C4-2B (cell line): ENCODE data around the gene RBM25.
A peak's percentile ranks its signal among the peaks of the same experiment; 100 is the strongest.
"Not testable (repeated sequence)": the region's sequence is repeated elsewhere in the genome, so short reads cannot be mapped to it uniquely, and the experiment has no call there.

Experiments used
- H3K27ac ChIP-seq: fragments of 450-650 bp; 2 replicates; pipeline ENCODE4 v1.5.1; 2017
- ZFX ChIP-seq: fragments of 450-650 bp; IDR thresholded peaks from 2 replicates; pipeline ENCODE4 v1.6.1; 2017
- TF ChIP-seq, protein P1 (sequence below): fragments of 450-650 bp; conservative IDR thresholded peaks from 2 replicates; pipeline ENCODE4 v1.5.1; 2017; ENCODE audit warnings: mild to moderate bottlenecking

The RBM25 gene

GRCh38 chr14:73162251-73162650 is 103.9 kb downstream of the RBM25 start:
- no peak for TF ChIP-seq ZFX
- no peak overlapping the region for H3K27ac ChIP-seq

- H3K27ac ChIP-seq, result no peak overlapping the region
- no peak for TF ChIP-seq ZFX
- TF ChIP-seq, protein P1, sequence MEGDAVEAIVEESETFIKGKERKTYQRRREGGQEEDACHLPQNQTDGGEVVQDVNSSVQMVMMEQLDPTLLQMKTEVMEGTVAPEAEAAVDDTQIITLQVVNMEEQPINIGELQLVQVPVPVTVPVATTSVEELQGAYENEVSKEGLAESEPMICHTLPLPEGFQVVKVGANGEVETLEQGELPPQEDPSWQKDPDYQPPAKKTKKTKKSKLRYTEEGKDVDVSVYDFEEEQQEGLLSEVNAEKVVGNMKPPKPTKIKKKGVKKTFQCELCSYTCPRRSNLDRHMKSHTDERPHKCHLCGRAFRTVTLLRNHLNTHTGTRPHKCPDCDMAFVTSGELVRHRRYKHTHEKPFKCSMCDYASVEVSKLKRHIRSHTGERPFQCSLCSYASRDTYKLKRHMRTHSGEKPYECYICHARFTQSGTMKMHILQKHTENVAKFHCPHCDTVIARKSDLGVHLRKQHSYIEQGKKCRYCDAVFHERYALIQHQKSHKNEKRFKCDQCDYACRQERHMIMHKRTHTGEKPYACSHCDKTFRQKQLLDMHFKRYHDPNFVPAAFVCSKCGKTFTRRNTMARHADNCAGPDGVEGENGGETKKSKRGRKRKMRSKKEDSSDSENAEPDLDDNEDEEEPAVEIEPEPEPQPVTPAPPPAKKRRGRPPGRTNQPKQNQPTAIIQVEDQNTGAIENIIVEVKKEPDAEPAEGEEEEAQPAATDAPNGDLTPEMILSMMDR, result no peak
Observed at GRCh38 chr14:73166399-73166798, 108.1 kb downstream of the RBM25 start.

DNA sequence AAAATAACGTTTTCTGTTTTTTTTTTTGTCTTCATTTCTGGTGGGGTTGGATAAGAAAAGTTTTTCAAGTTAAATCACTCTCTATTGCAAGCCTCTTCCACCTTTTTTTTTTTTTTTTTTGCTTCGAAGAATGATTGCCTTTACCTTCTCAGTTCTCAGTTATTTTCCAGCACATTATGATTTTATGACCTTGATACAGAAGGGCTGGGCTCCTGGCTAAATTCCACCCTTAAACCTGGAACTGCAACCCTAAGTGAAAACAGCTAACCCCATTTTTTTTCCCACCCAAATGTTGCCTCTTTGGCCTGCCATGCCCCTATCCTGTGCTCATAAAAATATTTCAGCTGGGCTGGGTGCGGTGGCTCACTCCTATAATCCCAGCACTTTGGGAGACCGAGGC is 109.4 kb downstream of the RBM25 start:
- no peak overlapping the region for H3K27ac ChIP-seq
- no peak for TF ChIP-seq ZFX
- TF ChIP-seq, protein P1, result no peak

DNA sequence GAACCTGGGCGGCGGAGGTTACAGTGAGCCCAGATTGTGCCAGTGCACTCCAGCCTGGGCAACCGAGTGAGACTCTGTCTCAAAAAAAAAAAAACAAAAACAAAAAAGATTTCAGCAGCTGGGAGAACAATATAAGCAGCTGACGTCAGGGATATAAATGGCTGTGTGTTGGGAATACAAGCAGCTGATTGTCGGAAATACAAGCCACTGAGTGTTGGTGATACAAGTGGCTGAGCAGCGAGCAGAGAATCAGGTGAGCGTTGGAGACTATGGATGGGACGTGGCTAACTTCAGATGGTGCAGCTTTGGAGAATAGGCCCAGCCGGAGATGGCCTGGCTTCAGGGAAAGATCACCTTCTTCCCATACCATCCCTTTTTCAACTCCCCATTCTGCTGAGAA is 109.9 kb downstream of the RBM25 start:
- TF ChIP-seq ZFX, result no peak
- no peak overlapping the region for H3K27ac ChIP-seq

- TF ChIP-seq ZFX, result no peak
- TF ChIP-seq, protein P1, result no peak
- H3K27ac ChIP-seq, result no peak overlapping the region
Observed at GRCh38 chr14:73168691-73169090, 110.4 kb downstream of the RBM25 start.

DNA sequence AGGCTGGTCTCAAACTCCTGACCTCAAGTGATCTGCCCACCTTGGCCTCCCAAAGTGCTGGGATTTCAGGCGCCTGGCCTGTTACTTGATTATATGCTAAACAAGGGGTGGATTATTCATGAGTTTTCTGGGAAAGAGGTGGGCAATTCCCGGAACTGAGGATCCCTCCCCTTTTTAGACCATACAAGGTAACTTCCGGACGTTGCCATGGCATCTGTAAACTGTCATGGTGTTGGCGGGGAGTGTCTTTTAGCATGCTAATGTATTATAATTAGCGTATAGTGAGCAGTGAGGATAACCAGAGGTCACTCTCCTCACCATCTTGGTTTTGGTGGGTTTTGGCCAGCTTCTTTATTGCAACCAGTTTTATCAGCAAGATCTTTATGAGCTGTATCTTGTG is 111.5 kb downstream of the RBM25 start:
- not testable (repeated sequence) for H3K27ac ChIP-seq

DNA sequence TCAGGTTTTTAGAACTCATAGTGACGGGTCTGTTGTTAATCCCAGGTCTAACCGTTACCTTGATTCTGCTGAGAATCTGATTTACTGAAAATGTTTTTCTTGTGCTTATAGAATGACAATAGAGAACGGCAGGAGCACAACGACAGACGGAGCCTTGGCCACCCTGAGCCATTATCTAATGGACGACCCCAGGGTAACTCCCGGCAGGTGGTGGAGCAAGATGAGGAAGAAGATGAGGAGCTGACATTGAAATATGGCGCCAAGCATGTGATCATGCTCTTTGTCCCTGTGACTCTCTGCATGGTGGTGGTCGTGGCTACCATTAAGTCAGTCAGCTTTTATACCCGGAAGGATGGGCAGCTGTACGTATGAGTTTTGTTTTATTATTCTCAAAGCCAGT is 112.4 kb downstream of the RBM25 start:
- H3K27ac ChIP-seq, result no peak overlapping the region
- no peak for TF ChIP-seq ZFX

GRCh38 chr14:73172500-73172899 is 114.2 kb downstream of the RBM25 start:
- TF ChIP-seq, protein P1, result no peak
- no peak for TF ChIP-seq ZFX
- H3K27ac ChIP-seq, result no peak overlapping the region

DNA sequence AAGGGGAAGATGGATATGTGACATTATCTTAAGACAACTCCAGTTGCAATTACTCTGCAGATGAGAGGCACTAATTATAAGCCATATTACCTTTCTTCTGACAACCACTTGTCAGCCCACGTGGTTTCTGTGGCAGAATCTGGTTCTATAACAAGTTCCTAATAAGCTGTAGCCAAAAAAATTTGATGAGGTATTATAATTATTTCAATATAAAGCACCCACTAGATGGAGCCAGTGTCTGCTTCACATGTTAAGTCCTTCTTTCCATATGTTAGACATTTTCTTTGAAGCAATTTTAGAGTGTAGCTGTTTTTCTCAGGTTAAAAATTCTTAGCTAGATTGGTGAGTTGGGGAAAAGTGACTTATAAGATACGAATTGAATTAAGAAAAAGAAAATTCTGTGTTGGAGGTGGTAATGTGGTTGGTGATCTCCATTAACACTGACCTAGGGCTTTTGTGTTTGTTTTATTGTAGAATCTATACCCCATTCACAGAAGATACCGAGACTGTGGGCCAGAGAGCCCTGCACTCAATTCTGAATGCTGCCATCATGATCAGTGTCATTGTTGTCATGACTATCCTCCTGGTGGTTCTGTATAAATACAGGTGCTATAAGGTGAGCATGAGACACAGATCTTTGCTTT is 114.9 kb downstream of the RBM25 start:
- TF ChIP-seq, protein P1, result peak; percentile 83
- no peak for TF ChIP-seq ZFX
- no peak overlapping the region for H3K27ac ChIP-seq
